PC-9 (cell line): Measurements from ENCODE around the gene BACH2. TPM values are rescaled to one million over a fixed set of nuclear protein-coding genes. Genes with fewer than 3 reads are reported as not detected.

Experiments
- BruUV-seq: library from RNA; stranded (reverse); fragments of 400-500 nt; replicated peaks from 2 replicates; lab custom pipeline; 2021; lab: Mats Ljungman, UMichigan
- CTCF ChIA-PET: fragments of 300-600 bp; sonication (Branson Sonifier 250); formaldehyde crosslinking; loops from one replicate; lab custom pipeline; 2022; ENCODE audit warnings: antibody characterized with exemption; lab: Charles Lee
- POLR2A ChIA-PET: fragments of 300-600 bp; sonication (Branson Sonifier 250); formaldehyde crosslinking; loops from one replicate; lab custom pipeline; 2022; ENCODE audit warnings: antibody characterized with exemption; ENCODE audit not compliant: unreplicated experiment; lab: Charles Lee
- DNase-seq, 2 experiments: peaks; one replicate each; pipeline versions ENCODE4 v3.0.0 to v3.0.0-alpha.2; 2015 to 2022; ENCODE audit warnings: mixed read lengths in 1 of 2
- H2AFZ ChIP-seq: fragments of 200-600 bp; sonication (generic); 2 replicates; pipeline ENCODE4 v1.8.1; 2017; ENCODE audit warnings: antibody characterized with exemption
- H3F3A ChIP-seq: fragments of 200-600 bp; sonication (generic); 2 replicates; pipeline ENCODE4 v1.8.1; 2017; ENCODE audit warnings: antibody characterized with exemption, mild to moderate bottlenecking, low read depth; ENCODE audit not compliant: insufficient read depth
- H3K27ac ChIP-seq: fragments of 200-600 bp; sonication (generic); 2 replicates; pipeline ENCODE4 v1.6.1; 2016; ENCODE audit warnings: mixed run types
- H3K27me3 ChIP-seq: fragments of 200-600 bp; sonication (generic); 2 replicates; pipeline ENCODE4 v1.6.1; 2016; ENCODE audit warnings: low read depth, mixed run types; ENCODE audit not compliant: insufficient read depth
- H3K36me3 ChIP-seq: fragments of 200-600 bp; sonication (generic); 2 replicates; pipeline ENCODE4 v1.6.1; 2016; ENCODE audit warnings: low read depth, mixed run types
- H3K4me1 ChIP-seq: fragments of 200-600 bp; sonication (generic); replicated peaks from 2 replicates; pipeline ENCODE4 v1.6.1; 2016; ENCODE audit warnings: mixed run types; ENCODE audit not compliant: insufficient read depth
- H3K4me2 ChIP-seq: fragments of 200-600 bp; sonication (generic); 2 replicates; pipeline ENCODE4 v1.6.1; 2017; ENCODE audit warnings: mixed run types
- H3K4me3 ChIP-seq: fragments of 200-600 bp; sonication (generic); 2 replicates; pipeline ENCODE4 v1.6.1; 2016; ENCODE audit warnings: mixed run types
- H3K79me2 ChIP-seq: fragments of 200-600 bp; sonication (generic); 2 replicates; pipeline ENCODE4 v1.6.1; 2017; ENCODE audit warnings: low read depth, mixed run types
- H3K9me2 ChIP-seq: fragments of 200-600 bp; sonication (generic); 2 replicates; pipeline ENCODE4 v1.8.1; 2017; ENCODE audit warnings: mild to moderate bottlenecking; ENCODE audit not compliant: insufficient read depth
- H3K9me3 ChIP-seq: fragments of 200-600 bp; sonication (generic); 2 replicates; pipeline ENCODE4 v1.8.1; 2016; ENCODE audit warnings: low read depth; ENCODE audit not compliant: insufficient read depth
- H4K20me1 ChIP-seq: fragments of 200-600 bp; sonication (generic); 2 replicates; pipeline ENCODE4 v1.8.1; 2017; ENCODE audit not compliant: insufficient read depth
- CTCF ChIP-seq: fragments of 200-600 bp; sonication (generic); conservative IDR thresholded peaks from 2 replicates; pipeline ENCODE4 v1.6.1; 2017; ENCODE audit warnings: mixed run types, antibody characterized with exemption, mild to moderate bottlenecking, moderate library complexity
- EZH2 ChIP-seq: fragments of 200-600 bp; sonication (generic); IDR thresholded peaks from 2 replicates; pipeline ENCODE4 v1.8.0; 2017; ENCODE audit warnings: antibody characterized with exemption, low read depth
- intact Hi-C: fragments of 100-400 bp; cut with micrococcal nuclease; formaldehyde crosslinking; loops from one replicate; pipeline ENCODE4 v1.10.0; 2022; ENCODE audit not compliant: unreplicated experiment
- total RNA-seq: library from RNA; stranded (reverse); gene quantifications from 2 replicates; pipeline ENCODE4 v1.2.3, GENCODE V29; 2021

The BACH2 gene
- total RNA-seq, 1 experiment from 2014 or later, result 2.3 TPM

GRCh38 chr6:90024633-90025032 is 272.0 kb downstream of the BACH2 start:
- H3K4me1 ChIP-seq, result peaks cover 5% of the 10 kb centered on the region
- no peak overlapping the region for H3K27ac ChIP-seq
- H2AFZ ChIP-seq, result no peak overlapping the region
- H4K20me1 ChIP-seq, result no peaks in the 10 kb centered on the region
- POLR2A ChIA-PET, result no interaction called here
- no peaks in the 10 kb centered on the region for H3K27me3 ChIP-seq
- H3K79me2 ChIP-seq, result no peaks in the 10 kb centered on the region
- H3K9me3 ChIP-seq, result no peaks in the 10 kb centered on the region
- H3F3A ChIP-seq, result no peaks in the 10 kb centered on the region
- TF ChIP-seq EZH2 (no peak), CTCF (no peak)
- BruUV-seq, result no TSS peak
- no peaks in the 10 kb centered on the region for H3K36me3 ChIP-seq
- intact Hi-C loops, result no loop called here
- no peaks in the 10 kb centered on the region for H3K9me2 ChIP-seq
- CTCF ChIA-PET, result no interaction called here
- no peak overlapping the region for H3K4me3 ChIP-seq
- no peak overlapping the region for H3K4me2 ChIP-seq
- no peak for DNase-seq

DNA sequence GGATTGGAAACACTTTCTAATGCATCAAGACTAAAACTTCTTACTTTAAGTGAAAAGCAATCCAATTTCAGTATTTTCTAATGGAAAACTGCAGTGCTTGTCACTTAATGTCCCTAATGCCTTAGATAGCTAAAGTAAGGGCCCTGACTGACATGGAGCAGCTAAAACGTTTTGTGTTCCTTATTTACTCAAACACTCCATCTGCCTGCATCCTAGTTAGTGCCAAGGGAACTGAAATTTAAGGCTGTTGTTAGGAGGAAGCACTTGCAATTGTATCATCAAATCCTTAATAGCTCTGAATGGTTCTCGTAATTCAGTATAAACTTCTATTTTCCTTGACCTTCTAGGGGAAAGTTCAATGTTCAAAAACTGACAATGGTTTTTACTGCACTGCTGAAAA is 274.9 kb downstream of the BACH2 start:
- ChIA-PET POLR2A (no interaction called here), CTCF (no interaction called here)
- peaks cover 4% of the 10 kb centered on the region; the same call in 1 of the 2 replicates for H3K9me3 ChIP-seq
- H3F3A ChIP-seq, result no peaks in the 10 kb centered on the region
- H4K20me1 ChIP-seq, result no peaks in the 10 kb centered on the region
- H2AFZ ChIP-seq, result no peak overlapping the region
- no peak overlapping the region for H3K27ac ChIP-seq
- H3K36me3 ChIP-seq, result no peaks in the 10 kb centered on the region
- no peak overlapping the region for H3K4me2 ChIP-seq
- intact Hi-C loops, result no loop called here
- TF ChIP-seq CTCF (no peak), EZH2 (no peak)
- no peaks in the 10 kb centered on the region for H3K27me3 ChIP-seq
- no peak for DNase-seq
- H3K9me2 ChIP-seq, result no peaks in the 10 kb centered on the region
- H3K4me1 ChIP-seq, result peaks cover 5% of the 10 kb centered on the region
- BruUV-seq, result no TSS peak
- H3K4me3 ChIP-seq, result no peak overlapping the region
- H3K79me2 ChIP-seq, result no peaks in the 10 kb centered on the region

GRCh38 chr6:90020746-90021145 is 275.9 kb downstream of the BACH2 start:
- ChIA-PET CTCF (no interaction called here), POLR2A (no interaction called here)
- TF ChIP-seq CTCF, result no peak
- no peak for TF ChIP-seq EZH2
- no peak overlapping the region for H3K27ac ChIP-seq
- H3K4me2 ChIP-seq, result no peak overlapping the region
- no peaks in the 10 kb centered on the region for H3K27me3 ChIP-seq
- H3K36me3 ChIP-seq, result no peaks in the 10 kb centered on the region
- H4K20me1 ChIP-seq, result no peaks in the 10 kb centered on the region
- no peaks in the 10 kb centered on the region for H3K9me2 ChIP-seq
- no peaks in the 10 kb centered on the region for H3F3A ChIP-seq
- H2AFZ ChIP-seq, result no peak overlapping the region
- no peak overlapping the region for H3K4me3 ChIP-seq
- H3K79me2 ChIP-seq, result no peaks in the 10 kb centered on the region
- H3K9me3 ChIP-seq, result peaks cover 4% of the 10 kb centered on the region; the same call in 1 of the 2 replicates
- intact Hi-C loops, result no loop called here
- no TSS peak for BruUV-seq
- H3K4me1 ChIP-seq, result peaks cover 5% of the 10 kb centered on the region
- no peak for DNase-seq
